Neuronal stem cell (in vitro differentiated cells): ENCODE results near the gene TAPBPL.

ENCODE experiments used
- DNase-seq: peaks from one replicate; pipeline ENCODE4 v3.0.0-alpha.2; 2013; ENCODE audit warnings: low spot score
- H2AFZ ChIP-seq: one replicate; pipeline ENCODE4 v1.6.1; 2013; ENCODE audit warnings: mild to moderate bottlenecking, low read length, inconsistent platforms
- H2AK5ac ChIP-seq: 2 replicates; pipeline ENCODE4 v1.6.1; 2013; ENCODE audit warnings: low read depth, mild to moderate bottlenecking, inconsistent platforms, low read length, moderate library complexity, mixed read lengths
- H2BK120ac ChIP-seq: 2 replicates; pipeline ENCODE4 v1.6.1; 2013; ENCODE audit warnings: low read depth, mild to moderate bottlenecking, inconsistent platforms, low read length, moderate library complexity, mixed read lengths
- H2BK12ac ChIP-seq: one replicate; pipeline ENCODE4 v1.6.1; 2013; ENCODE audit warnings: low read length, inconsistent platforms
- H2BK15ac ChIP-seq: 2 replicates; pipeline ENCODE4 v1.6.1; 2013; ENCODE audit warnings: mild to moderate bottlenecking, low read length, inconsistent platforms, mixed read lengths
- H2BK5ac ChIP-seq: one replicate; pipeline ENCODE4 v1.6.1; 2013; ENCODE audit warnings: inconsistent platforms, mild to moderate bottlenecking, low read length, moderate library complexity
- H3K14ac ChIP-seq: one replicate; pipeline ENCODE4 v1.6.1; 2013; ENCODE audit warnings: low read length, inconsistent platforms
- H3K18ac ChIP-seq: 2 replicates; pipeline ENCODE4 v1.6.1; 2013; ENCODE audit warnings: low read length, inconsistent platforms
- H3K23ac ChIP-seq: 2 replicates; pipeline ENCODE4 v1.6.1; 2013; ENCODE audit warnings: low read depth, mild to moderate bottlenecking, mixed read lengths, low read length, inconsistent platforms; ENCODE audit not compliant: poor library complexity
- H3K27ac ChIP-seq: replicated peaks from 3 replicates; pipeline ENCODE4 v1.5.1; 2013; ENCODE audit warnings: low read length, inconsistent platforms
- H3K27me3 ChIP-seq, 3 experiments: 2 replicates each; pipeline ENCODE4 v1.6.1; 2013; ENCODE audit warnings: low read length in 3 of 3, mild to moderate bottlenecking in 2 of 3, inconsistent platforms in 1 of 3, low read depth in 1 of 3, mixed read lengths in 1 of 3, moderate library complexity in 1 of 3; ENCODE audit not compliant: control insufficient read depth in 3 of 3, insufficient read depth in 3 of 3
- H3K36me3 ChIP-seq, 2 donors: replicated peaks in 1 of 2; 2 replicates each; pipeline ENCODE4 v1.6.1; 2013; ENCODE audit warnings: low read length in 2 of 2; ENCODE audit not compliant: control insufficient read depth in 2 of 2, insufficient read depth in 2 of 2
- H3K4ac ChIP-seq: 2 replicates; pipeline ENCODE4 v1.6.1; 2013; ENCODE audit warnings: inconsistent platforms, mild to moderate bottlenecking, low read length, moderate library complexity
- H3K4me1 ChIP-seq, 2 donors: 1 replicate in 1 of 2; 2 replicates in 1 of 2; pipeline ENCODE4 v1.6.1; 2013; ENCODE audit warnings: low read length in 2 of 2, low read depth in 1 of 2; ENCODE audit not compliant: control insufficient read depth in 2 of 2, insufficient read depth in 1 of 2
- H3K4me2 ChIP-seq: one replicate; pipeline ENCODE4 v1.6.1; 2013; ENCODE audit warnings: mild to moderate bottlenecking, low read length, inconsistent platforms; ENCODE audit not compliant: insufficient read depth, poor library complexity, severe bottlenecking
- H3K4me3 ChIP-seq, 2 donors: 2 replicates each; pipeline ENCODE4 v1.5.1; 2013; ENCODE audit warnings: low read length in 2 of 2, mild to moderate bottlenecking in 2 of 2, inconsistent platforms in 1 of 2, moderate library complexity in 1 of 2
- H3K79me1 ChIP-seq: one replicate; pipeline ENCODE4 v1.6.1; 2013; ENCODE audit warnings: low read depth, mild to moderate bottlenecking, inconsistent platforms, low read length, moderate library complexity
- H3K9ac ChIP-seq: one replicate; pipeline ENCODE4 v1.6.1; 2013; ENCODE audit warnings: mild to moderate bottlenecking, low read depth, low read length, inconsistent platforms; ENCODE audit not compliant: poor library complexity
- H3K9me3 ChIP-seq, 2 donors: replicated peaks in 1 of 2; 2 replicates each; pipeline versions ENCODE3 to v1.6.1; 2013; ENCODE audit warnings: low read length in 2 of 2, mild to moderate bottlenecking in 2 of 2, inconsistent platforms in 1 of 2, low read depth in 1 of 2, mixed read lengths in 1 of 2, moderate library complexity in 1 of 2; ENCODE audit not compliant: control insufficient read depth in 2 of 2, insufficient read depth in 1 of 2
- H4K8ac ChIP-seq: one replicate; pipeline ENCODE4 v1.6.1; 2013; ENCODE audit warnings: low read depth, mild to moderate bottlenecking, inconsistent platforms, low read length, moderate library complexity
- H4K91ac ChIP-seq: one replicate; pipeline ENCODE4 v1.6.1; 2013; ENCODE audit warnings: low read length, low read depth, mild to moderate bottlenecking, inconsistent platforms; ENCODE audit not compliant: poor library complexity
- WGBS, 2 donors: extraction: QIAGEN DNeasy Blood & Tissue Kit; methylation state at CpG; one replicate each; pipeline ENCODE4 v1.1.7; 2013; ENCODE audit warnings: missing lambda C conversion rate in 2 of 2, mixed read lengths in 1 of 2; ENCODE audit not compliant: insufficient read length in 2 of 2, insufficient replicate concordance in 1 of 2; ENCODE audit errors: extremely low coverage in 2 of 2; 5-methylcytosine and 5-hydroxymethylcytosine counted together

Gene TAPBPL

GRCh38 chr12:6416596-6416995 is 35.2 kb upstream of the TAPBPL start:
- Histone ChIP-seq H2BK15ac (no peak overlapping the region), H3K9me3 (peaks cover 0 to 7% of the 10 kb centered on the region in 2 donors), H3K9ac (no peak overlapping the region), H3K79me1 (no peaks in the 10 kb centered on the region), H3K4me3 (no peak overlapping the region), H3K4me1 (no peaks in the 10 kb centered on the region), H2BK120ac (no peak overlapping the region), H3K36me3 (no peaks in the 10 kb centered on the region), H2AFZ (no peak overlapping the region), H2BK12ac (no peak overlapping the region), H3K23ac (no peak overlapping the region), H4K8ac (no peak overlapping the region), H3K18ac (no peak overlapping the region), H3K14ac (no peak overlapping the region), H2AK5ac (no peak overlapping the region), H3K27me3 (peaks cover 0 to 11% (median 0%) of the 10 kb centered on the region in 3 experiments), H3K4ac (no peak overlapping the region), H3K4me2 (no peak overlapping the region), H3K27ac (no peak overlapping the region), H4K91ac (no peak overlapping the region), H2BK5ac (no peak overlapping the region)
- DNase-seq: no peak
- no CpG with 5 or more reads among the region's 3 CpGs for WGBS, 2 donors

- no peak overlapping the region for H3K4ac ChIP-seq
- no peak overlapping the region for H3K27ac ChIP-seq
- H4K91ac ChIP-seq: no peak overlapping the region
- no peak overlapping the region for H2BK15ac ChIP-seq
- no peak overlapping the region for H2BK12ac ChIP-seq
- WGBS, 2 donors: no CpG with 5 or more reads among the region's 6 CpGs
- H2AK5ac ChIP-seq: no peak overlapping the region
- no peak overlapping the region for H3K4me3 ChIP-seq
- H3K9me3 ChIP-seq: peaks cover 0 to 7% of the 10 kb centered on the region in 2 donors
- peaks cover 0 to 11% (median 0%) of the 10 kb centered on the region in 3 experiments for H3K27me3 ChIP-seq
- H2BK5ac ChIP-seq: no peak overlapping the region
- H3K4me1 ChIP-seq: peaks cover 0 to 1% of the 10 kb centered on the region in 2 donors
- no peak overlapping the region for H3K9ac ChIP-seq
- no peak overlapping the region for H3K14ac ChIP-seq
- H2BK120ac ChIP-seq: no peak overlapping the region
- no peaks in the 10 kb centered on the region for H3K36me3 ChIP-seq
- H4K8ac ChIP-seq: no peak overlapping the region
- no peak overlapping the region for H3K4me2 ChIP-seq
- no peak for DNase-seq
- H3K23ac ChIP-seq: no peak overlapping the region
- H3K18ac ChIP-seq: no peak overlapping the region
- H2AFZ ChIP-seq: no peak overlapping the region
- H3K79me1 ChIP-seq: no peaks in the 10 kb centered on the region
Measured at GRCh38 chr12:6418796-6419195, 33.0 kb upstream of the TAPBPL start.

- Histone ChIP-seq H2BK12ac (no peak overlapping the region), H3K4me3 (no peak overlapping the region), H3K4me1 (peaks cover 0 to 1% of the 10 kb centered on the region in 2 donors), H3K9me3 (peaks cover 0 to 7% of the 10 kb centered on the region in 2 donors), H3K4ac (no peak overlapping the region), H3K27me3 (peaks cover 0 to 11% (median 0%) of the 10 kb centered on the region in 3 experiments), H3K79me1 (no peaks in the 10 kb centered on the region), H2BK5ac (no peak overlapping the region), H3K9ac (no peak overlapping the region), H3K23ac (no peak overlapping the region), H2BK120ac (no peak overlapping the region), H2AK5ac (no peak overlapping the region), H3K4me2 (no peak overlapping the region), H4K8ac (no peak overlapping the region), H3K18ac (no peak overlapping the region), H3K36me3 (no peaks in the 10 kb centered on the region), H3K14ac (no peak overlapping the region), H2BK15ac (no peak overlapping the region), H4K91ac (no peak overlapping the region), H2AFZ (no peak overlapping the region), H3K27ac (no peak overlapping the region)
- DNase-seq: no peak
- WGBS, 2 donors: no CpG with 5 or more reads among the region's 4 CpGs
Measured at GRCh38 chr12:6420364-6420763, 31.5 kb upstream of the TAPBPL start.

DNA sequence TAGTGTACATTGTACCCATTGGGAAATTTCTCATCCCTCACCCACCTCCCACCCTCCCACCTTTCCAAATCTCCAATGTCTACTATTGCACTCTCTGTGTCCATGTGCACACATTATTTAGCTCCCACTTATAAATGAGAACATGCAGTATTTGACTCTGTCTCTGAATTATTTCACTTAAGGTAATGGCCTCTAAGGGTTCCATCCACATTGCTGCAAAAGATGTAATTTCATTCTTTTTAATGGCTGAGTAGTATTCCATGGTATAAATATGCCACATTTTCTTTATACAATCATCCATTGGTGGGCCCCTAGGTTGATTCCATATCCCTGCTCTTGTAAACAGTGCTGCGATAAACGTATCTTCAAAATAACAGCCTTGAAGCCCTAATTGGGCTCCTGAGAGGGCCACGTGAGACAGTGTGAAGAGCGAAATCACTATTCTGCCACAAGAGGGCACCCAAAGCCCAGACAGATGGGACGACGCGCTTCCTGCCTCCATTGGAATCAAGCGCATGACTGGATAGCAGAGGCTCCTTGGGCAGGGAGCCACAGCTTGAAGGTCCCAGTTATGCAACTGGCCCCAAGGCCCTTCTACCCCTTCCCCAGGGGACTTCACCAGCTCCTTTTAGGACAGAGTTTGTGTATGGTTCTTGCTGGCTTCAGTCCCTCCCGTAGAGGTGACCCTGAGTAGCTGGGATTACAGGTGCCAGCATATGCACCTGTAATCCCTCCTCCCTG is 28.4 kb upstream of the TAPBPL start:
- Histone ChIP-seq H3K27ac (no peak overlapping the region), H3K18ac (peak overlapping the region; percentile 20), H3K9ac (no peak overlapping the region), H2BK12ac (no peak overlapping the region), H3K79me1 (no peaks in the 10 kb centered on the region), H3K14ac (no peak overlapping the region), H3K9me3 (no peaks in the 10 kb centered on the region), H3K36me3 (no peaks in the 10 kb centered on the region), H3K27me3 (no peaks in the 10 kb centered on the region), H4K8ac (no peak overlapping the region), H3K23ac (no peak overlapping the region), H2BK15ac (no peak overlapping the region), H4K91ac (no peak overlapping the region), H3K4ac (no peak overlapping the region), H2AK5ac (no peak overlapping the region), H3K4me2 (no peak overlapping the region), H3K4me3 (no peak overlapping the region), H2BK5ac (no peak overlapping the region), H2BK120ac (no peak overlapping the region), H2AFZ (peak overlapping the region; percentile 72), H3K4me1 (peaks cover 1 to 4% of the 10 kb centered on the region in 2 donors)
- DNase-seq: peak; percentile 79
- WGBS, 2 donors: no CpG with 5 or more reads among the region's 9 CpGs
